Stimulated activated CD4-positive, alpha-beta T cell treated with anti-CD3 and anti-CD28 coated beads, TNF-alpha, amount 100 ng/mL, for 4 hours (primary cell): Measurements from ENCODE around the gene TOM1L2.

Source experiments
- DNase-seq, 3 experiments: peaks; one replicate each; pipeline ENCODE4 v3.0.0-alpha.2; 2020; ENCODE audit warnings: low read depth in 3 of 3

TOM1L2 gene

GRCh38 chr17:17849147-17849820 lies 122.9 kb downstream of the TOM1L2 start:
- peak; percentile 46 to 81 (median 68) for DNase-seq

GRCh38 chr17:17848311-17849082 lies 123.7 kb downstream of the TOM1L2 start:
- no peak for DNase-seq

GRCh38 chr17:17847726-17848125 lies 124.5 kb downstream of the TOM1L2 start:
- DNase-seq: no peak

- no peak for DNase-seq
Measured at GRCh38 chr17:17847118-17847689, 125.0 kb downstream of the TOM1L2 start.

GRCh38 chr17:17846645-17847044 lies 125.6 kb downstream of the TOM1L2 start:
- DNase-seq: no peak

GRCh38 chr17:17846003-17846402 lies 126.2 kb downstream of the TOM1L2 start:
- no peak for DNase-seq

- DNase-seq: no peak
Measured at GRCh38 chr17:17845046-17845775, 127.0 kb downstream of the TOM1L2 start.

- no peak for DNase-seq
Measured at GRCh38 chr17:17844500-17844899, 127.7 kb downstream of the TOM1L2 start.

- DNase-seq: no peak
Measured at GRCh38 chr17:17844079-17844478, 128.1 kb downstream of the TOM1L2 start.

GRCh38 chr17:17843096-17843495 lies 129.1 kb downstream of the TOM1L2 start:
- no peak for DNase-seq

GRCh38 chr17:17842111-17842876 lies 129.9 kb downstream of the TOM1L2 start:
- no peak for DNase-seq

GRCh38 chr17:17841601-17842025 lies 130.6 kb downstream of the TOM1L2 start:
- no peak for DNase-seq

- no peak for DNase-seq
Measured at GRCh38 chr17:17840751-17841591, 131.2 kb downstream of the TOM1L2 start.

- DNase-seq: peak; percentile 65 to 68 (median 68)
Measured at GRCh38 chr17:17839791-17840707, 132.2 kb downstream of the TOM1L2 start.

- DNase-seq: no peak
Measured at GRCh38 chr17:17837966-17838962, 133.9 kb downstream of the TOM1L2 start.

GRCh38 chr17:17837380-17837821 lies 134.8 kb downstream of the TOM1L2 start:
- DNase-seq: no peak

GRCh38 chr17:17836818-17837379 lies 135.3 kb downstream of the TOM1L2 start, which contains the start of gene SREBF1:
Gene SREBF1, minus strand, starts transcription at chr17:17836986. Its CDS starts 169 bp downstream, at chr17:17836817.
- peak in 2 of 3 experiments; percentile 32 to 40 for DNase-seq
